ENCODE measurements around the gene KLC1.

The KLC1 gene

DNA sequence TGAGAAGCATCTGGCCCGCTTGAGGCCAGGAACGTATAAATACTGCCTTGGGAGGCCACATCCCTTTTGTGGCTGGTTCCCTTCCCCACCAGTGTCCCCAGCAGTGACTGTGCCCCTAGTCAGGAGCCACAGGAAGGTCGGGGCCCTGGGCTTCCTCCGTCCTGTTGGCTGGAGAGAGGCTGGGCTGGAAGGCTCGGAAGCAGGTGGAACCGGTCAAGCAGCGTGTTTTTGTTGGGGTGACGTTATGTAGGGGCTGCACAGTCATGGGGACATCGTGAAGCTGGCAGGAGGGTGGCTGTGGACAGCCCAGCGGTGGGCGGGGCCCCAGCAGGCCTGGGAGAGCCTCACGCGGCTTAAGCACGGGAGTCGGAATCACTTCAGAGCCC lies 76.1 kb downstream of the KLC1 start:
- DNase-seq (ENCODE audit: low spot score) = no peak

DNA sequence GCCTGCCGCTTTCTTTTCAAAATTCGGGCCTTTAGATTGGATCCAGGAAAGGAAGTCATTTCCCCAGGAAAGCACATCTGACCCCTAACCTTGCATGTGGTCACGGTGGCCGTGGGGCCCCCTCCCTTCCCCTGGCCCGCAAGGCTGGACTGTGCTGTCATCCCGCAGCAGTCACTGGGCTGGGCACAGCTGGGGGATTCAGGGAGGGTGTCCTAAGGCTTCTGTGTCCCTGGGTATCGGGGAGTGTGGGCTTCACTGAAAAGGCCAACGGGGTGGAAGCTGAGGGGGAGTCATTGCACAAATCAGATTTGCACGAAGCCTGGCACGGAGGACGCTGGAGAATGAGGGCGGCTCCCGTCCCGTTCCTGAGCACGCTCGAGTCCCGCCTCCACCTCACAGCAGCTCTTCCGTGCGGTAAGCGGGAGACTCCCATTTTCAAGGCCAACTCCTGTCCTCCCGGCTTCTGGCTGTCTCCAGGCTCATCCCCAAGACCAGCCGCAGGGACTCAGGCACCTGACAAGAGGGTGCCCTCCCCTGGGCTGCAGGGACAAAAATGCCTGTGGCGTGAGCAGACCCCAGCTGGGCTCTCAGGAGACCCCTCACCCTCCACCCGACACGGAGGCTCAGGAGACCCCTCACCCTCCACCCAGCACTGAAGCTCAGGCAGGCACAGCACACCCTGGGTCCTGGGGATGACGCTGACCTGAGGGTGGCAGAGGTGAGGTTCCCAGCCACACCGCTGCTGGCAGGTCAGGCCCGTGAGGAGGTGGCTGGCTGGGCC lies 76.7 kb downstream of the KLC1 start:
- no peak for DNase-seq (ENCODE audit: low spot score)

- no peak for DNase-seq (ENCODE audit: low spot score)
These were observed 77.7 kb downstream of the KLC1 start for GRCh38 chr14:103706551-103707328.

DNA sequence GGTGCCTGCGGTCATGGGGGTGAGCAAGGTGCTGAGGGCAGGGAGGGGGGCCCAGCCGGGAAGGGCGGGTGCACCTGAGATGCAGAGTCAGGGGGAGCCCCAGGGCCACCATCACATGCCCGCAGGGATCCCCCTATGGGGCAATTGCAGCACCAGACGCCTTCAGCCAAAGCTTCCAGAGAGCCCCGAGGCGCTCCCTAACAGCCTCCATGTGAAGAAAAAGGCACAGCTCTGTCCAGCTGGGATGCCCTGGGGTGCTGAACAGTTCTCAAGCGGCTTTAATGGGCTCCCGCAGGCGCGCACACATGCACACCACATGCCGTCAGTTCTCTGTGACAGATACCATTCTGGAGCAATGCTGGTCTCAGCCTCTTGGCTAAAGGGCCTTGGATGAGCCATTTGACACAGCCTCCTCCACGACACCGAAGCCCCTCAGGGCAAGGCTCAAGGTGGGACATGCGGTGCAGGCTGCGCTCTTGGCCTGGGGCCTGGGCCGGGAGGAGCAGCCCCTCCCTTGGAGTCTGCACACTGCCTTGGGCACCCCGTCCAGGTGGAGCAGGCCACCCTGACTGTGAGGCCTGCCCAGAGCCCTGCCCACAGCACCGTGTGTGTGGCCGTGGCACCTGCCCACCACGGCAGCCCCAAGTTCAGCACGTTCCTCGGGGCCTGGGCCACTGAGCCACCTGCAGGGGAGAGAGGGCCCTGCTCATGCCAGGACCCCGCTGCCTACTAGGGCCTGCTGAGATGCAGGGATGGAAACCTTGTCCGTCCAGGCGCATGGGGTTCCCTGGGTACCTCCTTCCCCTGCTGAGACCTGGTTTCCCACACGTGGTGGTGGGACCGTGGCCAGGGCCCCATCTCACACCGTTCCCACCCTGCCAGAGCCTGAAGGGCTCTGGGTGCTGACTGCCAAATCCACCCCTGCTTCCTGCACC lies 78.6 kb downstream of the KLC1 start:
- DNase-seq (ENCODE audit: low spot score) = no peak

GRCh38 chr14:103708750-103709187 lies 79.8 kb downstream of the KLC1 start:
- no peak for DNase-seq (ENCODE audit: low spot score)

DNA sequence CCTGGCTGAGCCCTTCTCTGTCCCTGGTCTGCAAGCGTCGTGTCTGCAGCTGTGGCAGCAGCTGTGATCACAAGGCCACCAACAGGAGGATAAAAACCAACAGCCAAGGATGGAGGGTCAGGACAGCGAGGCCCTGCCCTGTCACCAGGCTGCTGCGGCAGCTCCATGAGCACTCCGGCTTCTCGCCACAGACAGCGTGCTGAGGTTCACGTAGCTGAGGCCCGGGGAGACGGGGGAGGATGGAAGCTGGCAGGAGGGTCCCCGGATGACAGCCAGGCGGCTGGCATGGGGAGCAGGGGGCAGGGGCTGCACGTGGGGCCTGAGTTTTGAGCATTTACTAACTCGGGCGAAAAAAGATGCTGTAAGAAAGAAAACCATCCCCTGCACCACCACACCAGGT lies 80.8 kb downstream of the KLC1 start:
- DNase-seq (ENCODE audit: low spot score) = no peak

- no peak for DNase-seq (ENCODE audit: low spot score)
These were observed 81.9 kb downstream of the KLC1 start for GRCh38 chr14:103710771-103711377.

GRCh38 chr14:103711516-103712431 lies 82.8 kb downstream of the KLC1 start:
- DNase-seq (ENCODE audit: low spot score) = no peak

DNA sequence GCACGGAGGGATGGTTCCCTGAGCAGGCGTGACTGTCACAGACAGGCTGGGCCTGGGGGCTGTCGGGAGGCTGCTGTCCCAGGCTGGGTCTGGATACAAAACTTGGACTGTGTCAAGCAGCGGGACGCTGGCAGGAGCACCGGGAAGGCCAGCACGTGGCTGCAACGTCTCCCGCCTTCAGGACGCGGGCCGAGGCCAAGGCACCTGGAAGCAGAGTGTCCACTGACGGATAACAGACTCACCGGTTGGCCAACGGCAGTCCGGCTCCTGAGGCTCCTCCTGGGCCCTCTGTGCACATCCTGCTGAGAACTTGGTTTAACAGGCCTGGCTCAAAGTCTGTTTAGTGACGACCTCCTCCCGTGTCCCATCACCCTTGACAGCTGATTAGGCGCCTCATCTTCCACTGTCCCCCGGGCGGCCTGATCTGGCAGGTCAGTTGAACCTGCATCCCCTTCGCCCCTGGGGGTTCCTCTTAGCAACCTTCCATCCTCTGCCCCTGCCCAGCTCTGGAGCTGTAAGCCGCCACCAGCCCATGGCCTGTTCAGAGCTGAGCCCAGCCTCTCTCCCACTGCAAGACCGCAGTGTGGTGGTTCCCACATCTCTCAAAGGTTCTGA lies 83.7 kb downstream of the KLC1 start:
- no peak for DNase-seq (ENCODE audit: low spot score)

- DNase-seq (ENCODE audit: low spot score) = no peak
These were observed 84.5 kb downstream of the KLC1 start for GRCh38 chr14:103713304-103714062.

DNA sequence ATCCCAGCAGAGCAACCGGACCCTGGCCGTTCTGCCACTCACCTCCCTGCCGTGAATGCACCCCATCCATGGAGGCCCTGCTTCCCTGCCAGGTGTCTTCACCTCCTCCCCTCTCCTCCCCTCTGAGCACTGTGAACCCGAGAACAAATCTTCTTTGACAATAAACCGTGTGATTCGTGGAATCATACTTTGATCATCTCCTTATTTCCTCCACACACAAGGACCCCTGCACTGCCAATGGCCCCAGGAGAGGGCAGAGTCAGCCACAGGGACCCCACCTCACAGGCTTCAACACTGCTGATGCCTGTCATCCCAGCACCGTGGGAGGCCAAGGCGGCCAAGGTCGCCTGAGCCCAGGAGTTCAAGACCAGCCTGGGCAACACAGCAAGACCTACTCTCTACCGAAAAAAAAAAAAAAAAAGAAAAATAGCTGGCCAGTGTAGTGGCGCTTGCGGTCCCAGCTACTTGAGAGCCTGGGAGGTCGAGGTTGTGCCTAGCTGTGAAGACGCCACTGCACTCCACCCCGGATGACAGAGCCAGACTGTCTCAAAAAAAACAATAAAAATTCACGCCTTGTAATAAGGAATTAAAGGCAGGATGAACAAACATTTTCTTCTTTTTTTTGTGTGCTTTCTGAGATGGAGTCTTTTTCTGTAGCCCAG lies 85.2 kb downstream of the KLC1 start:
- DNase-seq (ENCODE audit: low spot score) = no peak

DNA sequence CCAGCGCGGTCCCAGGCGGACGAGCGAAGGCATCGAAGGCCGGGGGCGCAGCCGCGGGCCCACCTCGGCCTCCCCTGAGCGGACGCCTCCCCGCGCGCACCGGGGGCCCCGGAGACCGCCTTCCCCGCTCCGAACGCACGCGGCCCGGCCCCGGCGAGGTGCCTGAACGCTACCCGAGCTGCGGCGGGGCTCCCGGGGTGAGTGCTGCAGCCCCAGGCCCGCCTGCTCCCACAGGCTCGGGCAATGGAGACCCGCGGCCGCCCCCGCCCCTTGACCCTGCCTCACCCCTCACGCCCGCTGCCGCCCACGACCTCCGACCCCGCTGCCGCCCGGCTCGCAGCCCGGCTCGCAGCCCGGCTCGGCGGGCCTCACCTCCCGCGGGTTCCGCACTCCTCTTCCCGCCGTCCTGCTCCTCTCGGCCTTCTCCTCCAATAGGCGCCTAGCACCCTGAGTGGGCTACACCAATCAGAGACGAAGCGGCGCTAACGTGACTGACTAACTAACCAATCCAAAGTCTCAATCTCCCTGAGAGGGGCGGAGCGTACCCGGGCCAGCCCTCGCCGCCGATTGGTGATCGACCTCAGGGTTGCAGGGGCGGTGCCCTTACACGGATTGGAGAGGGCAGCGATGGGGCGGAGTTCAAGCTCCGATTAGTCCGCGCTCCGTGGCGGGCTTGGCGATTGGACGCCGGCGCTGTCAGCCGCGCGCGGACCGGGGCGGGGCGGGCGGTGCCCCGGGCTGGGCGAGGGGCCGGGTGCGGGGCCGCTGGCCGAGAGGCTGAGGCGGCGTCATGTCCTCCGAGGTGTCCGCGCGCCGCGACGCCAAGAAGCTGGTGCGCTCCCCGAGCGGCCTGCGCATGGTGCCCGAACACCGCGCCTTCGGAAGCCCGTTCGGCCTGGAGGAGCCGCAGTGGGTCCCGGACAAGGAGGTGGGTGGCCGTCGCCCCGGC lies 86.3 kb downstream of the KLC1 start, which contains the start of the genes XRCC3 and ZFYVE21:
XRCC3 (minus strand) TSS at position 400 of the 949 bp plus-strand sequence. CDS start 4,364 bp downstream, outside the sequence.
ZFYVE21 (plus strand) TSS at position 759 of the 949 bp plus-strand sequence; CDS start at position 791, 32 bp downstream.
- DNase-seq (ENCODE audit: low spot score) = peak; percentile 100

GRCh38 chr14:103716091-103716801 lies 87.2 kb downstream of the KLC1 start:
- DNase-seq (ENCODE audit: low spot score) = peak; percentile 38

DNA sequence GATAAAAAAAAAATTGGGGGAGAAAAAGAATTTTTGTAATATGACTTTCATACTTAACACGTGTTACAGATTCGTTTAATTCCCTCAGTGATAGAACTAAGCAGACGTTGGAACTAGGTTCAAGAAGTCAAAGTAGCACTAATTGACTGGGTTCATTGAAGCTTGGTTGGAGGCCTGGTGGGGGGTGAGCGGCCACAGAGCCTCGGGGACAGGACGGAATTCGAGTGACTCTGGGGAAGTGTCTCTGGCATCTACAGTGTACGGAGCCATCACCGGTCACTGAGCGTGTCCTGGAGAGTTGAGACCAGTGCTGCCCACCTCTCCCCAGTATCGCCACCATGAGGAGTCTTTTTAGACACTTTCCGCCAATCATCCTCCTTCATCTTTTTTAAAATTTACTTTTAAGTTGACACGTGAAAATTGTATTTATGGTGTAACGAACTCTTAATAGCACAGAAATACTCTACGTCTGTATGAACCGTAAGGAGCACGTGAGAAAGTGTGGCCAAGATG lies 87.9 kb downstream of the KLC1 start:
- no peak for DNase-seq (ENCODE audit: low spot score)

DNA sequence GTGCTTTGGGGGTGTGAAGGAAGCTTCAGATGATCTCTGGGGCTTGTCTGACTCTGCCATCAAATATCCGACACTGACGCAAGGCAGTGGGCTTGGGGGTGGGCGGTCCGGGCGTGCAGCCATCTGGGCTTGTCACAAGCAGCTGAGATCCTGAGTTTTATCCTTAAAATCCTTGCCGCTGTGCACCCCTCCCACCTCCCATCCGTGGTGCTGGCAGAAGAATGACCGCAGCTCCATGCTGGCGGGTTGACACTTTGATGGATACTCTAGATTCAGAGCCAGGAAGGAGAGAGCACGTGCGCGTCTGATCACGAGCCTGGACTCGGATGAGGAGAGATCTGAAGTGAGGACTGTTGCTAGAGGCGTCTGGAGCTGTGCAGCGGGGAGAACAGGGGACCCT lies 89.6 kb downstream of the KLC1 start:
- no peak for DNase-seq (ENCODE audit: low spot score)

- DNase-seq (ENCODE audit: low spot score) = no peak
These were observed 90.7 kb downstream of the KLC1 start for GRCh38 chr14:103719751-103720150.

Measured in hematopoietic multipotent progenitor cell treated with erythropoietin and hydrocortisone succinate and interleukin-3 and kit ligand, for 17 days (in vitro differentiated cells).